Activated naive CD8-positive, alpha-beta T cell (primary cell): Measurements from ENCODE around the gene SHOC2.

Source experiments
- H3K27ac Mint-ChIP-seq: one replicate; pipeline ENCODE4 v1.8.0; 2021; ENCODE audit warnings: mixed read lengths
- H3K27me3 Mint-ChIP-seq: one replicate; pipeline ENCODE4 v1.8.0; 2021; ENCODE audit warnings: mixed read lengths
- H3K36me3 Mint-ChIP-seq: one replicate; pipeline ENCODE4 v1.8.0; 2021; ENCODE audit warnings: mixed read lengths
- H3K4me1 Mint-ChIP-seq: one replicate; pipeline ENCODE4 v1.8.0; 2021; ENCODE audit warnings: low read depth, mixed read lengths
- H3K4me3 Mint-ChIP-seq: one replicate; pipeline ENCODE4 v1.8.0; 2021; ENCODE audit warnings: mild to moderate bottlenecking, mixed read lengths
- H3K9me3 Mint-ChIP-seq: one replicate; pipeline ENCODE4 v1.8.0; 2021; ENCODE audit warnings: low read depth, mixed read lengths

Gene SHOC2

GRCh38 chr10:110919349-110919931 is at the start of gene SHOC2:
TSS of gene SHOC2 (plus strand) at chr10:110919604. CDS start at chr10:110964359, 44,755 bp downstream.
- Mint-ChIP-seq H3K27ac (peak within 1 kb of the TSS; percentile 99), H3K4me3 (peak within 1 kb of the TSS; percentile 96), H3K27me3 (no peaks in the 10 kb centered on the region), H3K9me3 (no peaks in the 10 kb centered on the region), H3K4me1 (peaks cover 54% of the 10 kb centered on the region), H3K36me3 (peaks cover 7% of the 10 kb centered on the region)

- H3K36me3 Mint-ChIP-seq: no peaks in the 10 kb centered on the region
- peaks cover 77% of the 10 kb centered on the region for H3K4me1 Mint-ChIP-seq
These were observed 48.5 kb upstream of the SHOC2 start for GRCh38 chr10:110870823-110871297.

GRCh38 chr10:110871298-110872084 is 47.9 kb upstream of the SHOC2 start, which contains the start of gene PDCD4:
TSS of gene PDCD4 (plus strand) at chr10:110871928. CDS start at chr10:110876028, 4,100 bp downstream.
- Mint-ChIP-seq H3K4me3 (peak within 1 kb of the TSS; percentile 94), H3K27me3 (no peaks in the 10 kb centered on the region), H3K36me3 (no peaks in the 10 kb centered on the region), H3K27ac (peak within 1 kb of the TSS; percentile 97), H3K4me1 (peaks cover 77% of the 10 kb centered on the region), H3K9me3 (no peaks in the 10 kb centered on the region)

More at GRCh38 chr10:110870823-110871297, 48.5 kb upstream of the SHOC2 start:
- Mint-ChIP-seq H3K27me3 (no peaks in the 10 kb centered on the region), H3K4me3 (peak overlapping the region; percentile 94), H3K27ac (peak overlapping the region; percentile 96), H3K9me3 (no peaks in the 10 kb centered on the region)

- peaks cover 72% of the 10 kb centered on the region for H3K4me1 Mint-ChIP-seq
- peak overlapping the region; percentile 90 for H3K4me3 Mint-ChIP-seq
- peak overlapping the region; percentile 97 for H3K27ac Mint-ChIP-seq
- no peaks in the 10 kb centered on the region for H3K9me3 Mint-ChIP-seq
- no peaks in the 10 kb centered on the region for H3K27me3 Mint-ChIP-seq
- H3K36me3 Mint-ChIP-seq: no peaks in the 10 kb centered on the region
These were observed 47.0 kb upstream of the SHOC2 start for GRCh38 chr10:110872145-110872983.

GRCh38 chr10:110872984-110873923 is 46.1 kb upstream of the SHOC2 start:
- Mint-ChIP-seq H3K27ac (peak overlapping the region; percentile 97), H3K27me3 (no peaks in the 10 kb centered on the region), H3K36me3 (peaks cover 6% of the 10 kb centered on the region), H3K9me3 (no peaks in the 10 kb centered on the region), H3K4me3 (peak overlapping the region; percentile 90), H3K4me1 (peaks cover 72% of the 10 kb centered on the region)

- Mint-ChIP-seq H3K27me3 (no peaks in the 10 kb centered on the region), H3K4me3 (peak overlapping the region; percentile 90), H3K36me3 (peaks cover 6% of the 10 kb centered on the region), H3K9me3 (no peaks in the 10 kb centered on the region), H3K4me1 (peaks cover 72% of the 10 kb centered on the region), H3K27ac (peak overlapping the region; percentile 93)
These were observed 45.5 kb upstream of the SHOC2 start for GRCh38 chr10:110873951-110874350.

GRCh38 chr10:110876000-110876399 is 43.4 kb upstream of the SHOC2 start:
- Mint-ChIP-seq H3K9me3 (no peaks in the 10 kb centered on the region), H3K27ac (peak overlapping the region; percentile 58), H3K36me3 (peaks cover 6% of the 10 kb centered on the region), H3K4me1 (peaks cover 72% of the 10 kb centered on the region), H3K27me3 (no peaks in the 10 kb centered on the region), H3K4me3 (peak overlapping the region; percentile 53)

- Mint-ChIP-seq H3K36me3 (peaks cover 6% of the 10 kb centered on the region), H3K27me3 (no peaks in the 10 kb centered on the region), H3K4me3 (no peak overlapping the region), H3K4me1 (peaks cover 72% of the 10 kb centered on the region), H3K27ac (peak overlapping the region; percentile 76), H3K9me3 (no peaks in the 10 kb centered on the region)
These were observed 42.6 kb upstream of the SHOC2 start for GRCh38 chr10:110876788-110877187.

- H3K36me3 Mint-ChIP-seq: peaks cover 15% of the 10 kb centered on the region
- peak overlapping the region; percentile 22 for H3K4me3 Mint-ChIP-seq
- H3K4me1 Mint-ChIP-seq: peaks cover 87% of the 10 kb centered on the region
- H3K9me3 Mint-ChIP-seq: no peaks in the 10 kb centered on the region
- H3K27ac Mint-ChIP-seq: peak overlapping the region; percentile 87
- H3K27me3 Mint-ChIP-seq: no peaks in the 10 kb centered on the region
These were observed 39.4 kb upstream of the SHOC2 start for GRCh38 chr10:110880012-110880411.

- Mint-ChIP-seq H3K27ac (peak overlapping the region; percentile 87), H3K9me3 (no peaks in the 10 kb centered on the region), H3K4me3 (peak overlapping the region; percentile 39), H3K27me3 (no peaks in the 10 kb centered on the region), H3K4me1 (peaks cover 86% of the 10 kb centered on the region), H3K36me3 (peaks cover 19% of the 10 kb centered on the region)
These were observed 38.2 kb upstream of the SHOC2 start for GRCh38 chr10:110881247-110881646.

GRCh38 chr10:110881905-110882304 is 37.5 kb upstream of the SHOC2 start:
- H3K9me3 Mint-ChIP-seq: no peaks in the 10 kb centered on the region
- peak overlapping the region; percentile 87 for H3K27ac Mint-ChIP-seq
- no peaks in the 10 kb centered on the region for H3K27me3 Mint-ChIP-seq
- peaks cover 20% of the 10 kb centered on the region for H3K36me3 Mint-ChIP-seq
- H3K4me1 Mint-ChIP-seq: peaks cover 85% of the 10 kb centered on the region
- peak overlapping the region; percentile 44 for H3K4me3 Mint-ChIP-seq

GRCh38 chr10:110883924-110884323 is 35.5 kb upstream of the SHOC2 start:
- Mint-ChIP-seq H3K4me3 (peak overlapping the region; percentile 78), H3K4me1 (peaks cover 80% of the 10 kb centered on the region), H3K9me3 (no peaks in the 10 kb centered on the region), H3K27ac (peak overlapping the region; percentile 94), H3K36me3 (peaks cover 14% of the 10 kb centered on the region), H3K27me3 (no peaks in the 10 kb centered on the region)

GRCh38 chr10:110885932-110886674 is 33.3 kb upstream of the SHOC2 start:
- Mint-ChIP-seq H3K4me3 (peak overlapping the region; percentile 27), H3K27ac (peak overlapping the region; percentile 92), H3K27me3 (no peaks in the 10 kb centered on the region), H3K9me3 (no peaks in the 10 kb centered on the region), H3K4me1 (peaks cover 69% of the 10 kb centered on the region), H3K36me3 (peaks cover 14% of the 10 kb centered on the region)
